Fibroblast of upper back skin (primary cell): ENCODE results near the gene TTLL4.

Experiments used
- DNase-seq: peaks from one replicate; pipeline ENCODE4 v3.0.0-alpha.2; 2013

TTLL4 gene

GRCh38 chr2:218792433-218792832, 81.8 kb downstream of the TTLL4 start:
- DNase-seq: no peak

GRCh38 chr2:218796691-218797090, 86.1 kb downstream of the TTLL4 start:
- no peak for DNase-seq

- DNase-seq: no peak
Measured at GRCh38 chr2:218798767-218799504, 88.3 kb downstream of the TTLL4 start.

- DNase-seq: no peak
Measured at GRCh38 chr2:218799990-218800389, 89.4 kb downstream of the TTLL4 start.

GRCh38 chr2:218802386-218802994, 91.9 kb downstream of the TTLL4 start:
- no peak for DNase-seq

- DNase-seq: no peak
Measured at GRCh38 chr2:218804817-218805216, 94.2 kb downstream of the TTLL4 start.
